ENCODE data around the gene RBPMS2.

DNA sequence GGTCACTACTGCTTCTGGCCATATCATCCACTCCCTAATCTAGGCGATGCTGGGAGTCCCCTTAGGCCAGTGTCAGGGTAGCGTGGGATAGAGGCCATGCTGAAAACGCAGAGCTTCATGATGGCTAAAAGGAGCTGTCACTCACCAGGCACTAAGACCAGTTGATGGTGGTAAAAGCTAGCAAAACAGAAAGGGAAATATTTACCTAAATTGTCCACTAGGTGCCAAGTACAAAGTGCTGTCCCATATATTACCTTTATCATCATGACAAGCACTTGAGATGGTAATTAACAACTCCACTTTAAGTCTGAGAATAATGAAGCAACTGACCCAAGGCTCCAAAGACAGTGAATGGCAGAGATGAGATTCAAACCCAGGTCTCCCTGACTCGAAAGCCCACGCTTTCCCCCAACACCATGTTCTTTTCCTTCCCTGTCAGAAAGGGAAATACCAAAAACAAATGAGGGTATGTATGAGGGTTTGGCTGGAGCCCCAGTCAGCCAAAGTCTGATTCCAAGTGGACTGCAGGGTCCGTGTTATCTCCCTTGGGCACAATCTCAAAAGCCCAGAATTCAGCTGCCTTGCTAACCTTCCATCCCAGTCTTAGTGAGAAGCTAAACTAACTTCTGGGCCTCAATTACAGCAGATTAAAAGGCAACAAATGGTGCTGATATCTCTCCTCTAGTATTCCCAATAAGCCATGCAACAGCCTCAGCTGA is 84.7 kb downstream of the RBPMS2 start:
- TF ChIP-seq, protein P1, sequence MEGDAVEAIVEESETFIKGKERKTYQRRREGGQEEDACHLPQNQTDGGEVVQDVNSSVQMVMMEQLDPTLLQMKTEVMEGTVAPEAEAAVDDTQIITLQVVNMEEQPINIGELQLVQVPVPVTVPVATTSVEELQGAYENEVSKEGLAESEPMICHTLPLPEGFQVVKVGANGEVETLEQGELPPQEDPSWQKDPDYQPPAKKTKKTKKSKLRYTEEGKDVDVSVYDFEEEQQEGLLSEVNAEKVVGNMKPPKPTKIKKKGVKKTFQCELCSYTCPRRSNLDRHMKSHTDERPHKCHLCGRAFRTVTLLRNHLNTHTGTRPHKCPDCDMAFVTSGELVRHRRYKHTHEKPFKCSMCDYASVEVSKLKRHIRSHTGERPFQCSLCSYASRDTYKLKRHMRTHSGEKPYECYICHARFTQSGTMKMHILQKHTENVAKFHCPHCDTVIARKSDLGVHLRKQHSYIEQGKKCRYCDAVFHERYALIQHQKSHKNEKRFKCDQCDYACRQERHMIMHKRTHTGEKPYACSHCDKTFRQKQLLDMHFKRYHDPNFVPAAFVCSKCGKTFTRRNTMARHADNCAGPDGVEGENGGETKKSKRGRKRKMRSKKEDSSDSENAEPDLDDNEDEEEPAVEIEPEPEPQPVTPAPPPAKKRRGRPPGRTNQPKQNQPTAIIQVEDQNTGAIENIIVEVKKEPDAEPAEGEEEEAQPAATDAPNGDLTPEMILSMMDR (IDR thresholded peaks at IDR 0.05), result no peak
- TF ChIP-seq POLR2A (IDR thresholded peaks at IDR 0.05), result no peak

Data from uterus (tissue), 2 donors.